Activated CD4-positive, alpha-beta T cell treated with anti-CD3 and anti-CD28 coated beads, Interleukin-2, amount 50 U/mL, for 4 hours (primary cell): Measurements from ENCODE around the gene ITGA7.
"Not testable (repeated sequence)": the region's sequence is repeated elsewhere in the genome, so short reads cannot be mapped to it uniquely, and the experiment has no call there.

Experiments
- DNase-seq, 2 experiments: peaks; one replicate each; pipeline ENCODE4 v3.0.0-alpha.2; 2020

ITGA7 gene

GRCh38 chr12:55675666-55676065 is 32.0 kb downstream of the ITGA7 start:
- DNase-seq: no peak

- no peak for DNase-seq
These were observed 34.1 kb downstream of the ITGA7 start for GRCh38 chr12:55673638-55674037.

GRCh38 chr12:55671746-55672145 is 36.0 kb downstream of the ITGA7 start:
- DNase-seq: no peak

GRCh38 chr12:55670276-55670675 is 37.4 kb downstream of the ITGA7 start:
- no peak for DNase-seq

- no peak for DNase-seq
These were observed 41.2 kb downstream of the ITGA7 start for GRCh38 chr12:55666508-55666907.

- no peak for DNase-seq
These were observed 42.9 kb downstream of the ITGA7 start for GRCh38 chr12:55664826-55665225.

GRCh38 chr12:55663391-55663790 is 44.3 kb downstream of the ITGA7 start:
- DNase-seq: no peak

GRCh38 chr12:55659486-55660385 is 48.0 kb downstream of the ITGA7 start:
- DNase-seq: no peak

- DNase-seq: no peak
These were observed 48.9 kb downstream of the ITGA7 start for GRCh38 chr12:55658635-55659391.

- no peak for DNase-seq
These were observed 49.5 kb downstream of the ITGA7 start for GRCh38 chr12:55658212-55658611.

GRCh38 chr12:55657212-55657611 is 50.5 kb downstream of the ITGA7 start:
- no peak for DNase-seq

- no peak for DNase-seq
These were observed 53.0 kb downstream of the ITGA7 start for GRCh38 chr12:55654511-55655214.

- peak; percentile 11 for DNase-seq
These were observed 54.7 kb downstream of the ITGA7 start for GRCh38 chr12:55653031-55653430.

GRCh38 chr12:55652352-55652751 is 55.4 kb downstream of the ITGA7 start:
- DNase-seq: no peak

GRCh38 chr12:55651299-55651683 is 56.4 kb downstream of the ITGA7 start:
- no peak for DNase-seq

- not testable (repeated sequence) for DNase-seq
These were observed 56.9 kb downstream of the ITGA7 start for GRCh38 chr12:55650620-55651298.

GRCh38 chr12:55647027-55647426 is 60.7 kb downstream of the ITGA7 start:
- no peak for DNase-seq

GRCh38 chr12:55644591-55644990 is 63.1 kb downstream of the ITGA7 start:
- no peak for DNase-seq

- DNase-seq: no peak
These were observed 65.0 kb downstream of the ITGA7 start for GRCh38 chr12:55642669-55643068.

GRCh38 chr12:55642267-55642666 is 65.4 kb downstream of the ITGA7 start:
- no peak for DNase-seq

GRCh38 chr12:55641595-55641994 is 66.1 kb downstream of the ITGA7 start:
- DNase-seq: no peak

GRCh38 chr12:55637467-55637866 is 70.2 kb downstream of the ITGA7 start:
- DNase-seq: peak; percentile 20 to 22

GRCh38 chr12:55636853-55637252 is 70.9 kb downstream of the ITGA7 start, which contains the start of gene OR10P1:
TSS of gene OR10P1 (plus strand) at chr12:55636892. CDS start at chr12:55636892, 0 bp downstream.
- no peak for DNase-seq
